Activated CD8-positive, alpha-beta memory T cell treated with anti-CD3 and anti-CD28 coated beads for 36 hours (primary cell): ENCODE results near the gene RFX3. TPM values are rescaled to one million over a fixed set of nuclear protein-coding genes. Genes with fewer than 3 reads are reported as not detected.

Source experiments
- CTCF ChIA-PET: fragments of 350-600 bp; sonication (Branson Sonifier 250); formaldehyde crosslinking; loops from one replicate; lab custom pipeline; 2021; ENCODE audit warnings: antibody characterized with exemption; lab: Charles Lee
- POLR2A ChIA-PET: fragments of 350-600 bp; sonication (Branson Sonifier 250); formaldehyde crosslinking; loops from one replicate; lab custom pipeline; 2021; ENCODE audit warnings: antibody characterized with exemption; lab: Charles Lee
- total RNA-seq, 2 experiments: library from RNA; stranded (reverse); gene quantifications; one replicate each; pipeline ENCODE4 v1.2.3, GENCODE V29; 2021

The RFX3 gene
- total RNA-seq, 2 experiments from 2014 or later: 12.4 to 13.2 TPM

DNA sequence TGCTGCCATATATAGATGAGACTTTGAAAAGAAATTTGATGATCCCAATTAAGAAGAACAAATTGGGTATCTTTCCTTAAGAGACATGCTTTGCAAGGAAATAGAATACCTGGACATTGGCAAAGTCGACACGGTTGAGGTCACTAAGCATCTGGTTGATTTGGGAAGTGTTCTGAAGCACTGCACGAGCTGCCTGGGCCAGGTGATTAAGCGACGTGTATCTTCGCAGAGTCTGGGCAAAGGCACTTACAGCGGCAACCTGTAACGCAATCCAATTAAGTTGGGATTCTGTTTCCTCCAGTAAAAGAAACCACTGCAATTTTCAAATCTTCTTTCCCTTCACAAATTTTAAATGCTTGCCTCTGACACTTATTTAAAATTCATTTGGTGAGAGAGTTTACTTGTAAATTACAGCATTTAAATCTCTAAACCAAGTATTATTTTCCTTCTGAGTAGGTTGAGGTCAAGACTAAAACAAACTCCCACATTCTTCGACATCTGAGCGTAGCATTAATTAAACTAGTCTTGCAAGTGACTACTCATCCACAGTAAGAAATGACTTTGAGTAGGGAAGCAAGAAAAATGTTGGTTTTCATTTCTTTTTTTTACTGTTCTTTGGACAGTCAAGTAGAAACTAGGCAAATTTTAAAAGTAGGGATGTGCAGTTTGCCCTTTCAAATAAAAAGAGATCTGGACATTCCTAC lies 262.8 kb downstream of the RFX3 start:
- ChIA-PET CTCF (no interaction called here), POLR2A (no interaction called here)

DNA sequence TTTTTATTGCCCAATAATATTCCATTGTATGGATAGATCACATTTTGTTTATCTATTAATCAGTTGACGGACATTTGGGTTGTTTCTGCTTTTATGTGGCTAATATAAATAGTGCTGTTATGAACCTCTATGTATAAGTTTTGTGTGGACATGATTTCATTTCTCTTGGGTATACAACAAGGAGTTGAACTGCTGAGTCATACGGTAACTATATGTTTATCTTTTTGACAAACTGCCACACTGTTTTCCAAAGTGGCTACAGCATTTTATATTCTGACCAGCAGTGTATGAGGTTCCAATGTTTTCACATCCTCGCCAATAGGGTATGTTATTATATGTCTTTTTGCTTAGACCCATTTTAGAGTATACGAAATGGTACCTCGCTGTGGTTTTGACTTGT lies 264.3 kb downstream of the RFX3 start:
- CTCF ChIA-PET: interaction anchor here (0.7 kb wide), 1 partner anchor 21 kb away, joined by 3 read pairs; no protein-coding TSS in a partner anchor

GRCh38 chr9:3256571-3257330 lies 269.1 kb downstream of the RFX3 start:
- ChIA-PET CTCF (no interaction called here), POLR2A (no interaction called here)

More for the DNA sequence above, 264.3 kb downstream of the RFX3 start:
- POLR2A ChIA-PET: no interaction called here

DNA sequence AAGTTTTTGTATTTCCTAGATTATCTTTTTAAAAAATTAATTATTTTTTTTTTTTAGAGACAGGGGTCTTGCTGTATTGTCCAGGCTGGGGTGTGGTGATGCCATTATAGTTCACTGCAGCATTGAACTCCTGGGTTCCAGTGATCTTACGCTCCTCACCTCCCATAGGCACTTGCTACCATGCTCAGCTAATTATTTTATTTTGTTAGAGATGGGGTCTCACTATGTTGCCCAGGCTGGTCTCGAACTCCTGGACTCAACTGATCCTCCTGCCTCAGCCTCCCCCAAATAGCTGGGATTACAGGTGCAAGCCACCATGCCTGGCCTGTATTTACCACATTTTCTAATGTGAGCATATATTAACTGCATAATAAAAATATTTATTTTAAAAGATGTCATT lies 274.5 kb downstream of the RFX3 start:
- CTCF ChIA-PET: no interaction called here
- POLR2A ChIA-PET: no interaction called here

DNA sequence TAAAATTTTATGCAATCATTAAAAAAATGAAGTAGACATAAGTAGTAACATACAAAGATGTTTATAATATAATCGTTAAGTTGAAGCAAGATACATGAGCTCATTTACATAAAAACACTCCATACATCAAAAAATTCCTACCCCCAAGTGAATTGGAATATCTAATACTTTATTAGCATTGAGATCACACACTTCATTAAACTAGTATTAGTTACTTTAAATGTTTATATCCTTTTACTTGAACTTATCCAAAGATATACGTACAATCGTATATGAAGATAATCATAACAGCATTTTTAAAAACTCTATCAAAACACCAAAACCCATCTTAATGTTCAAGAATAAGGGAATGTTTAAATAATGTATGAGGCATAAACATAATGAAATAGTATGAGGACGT lies 275.1 kb downstream of the RFX3 start:
- CTCF ChIA-PET: no interaction called here

DNA sequence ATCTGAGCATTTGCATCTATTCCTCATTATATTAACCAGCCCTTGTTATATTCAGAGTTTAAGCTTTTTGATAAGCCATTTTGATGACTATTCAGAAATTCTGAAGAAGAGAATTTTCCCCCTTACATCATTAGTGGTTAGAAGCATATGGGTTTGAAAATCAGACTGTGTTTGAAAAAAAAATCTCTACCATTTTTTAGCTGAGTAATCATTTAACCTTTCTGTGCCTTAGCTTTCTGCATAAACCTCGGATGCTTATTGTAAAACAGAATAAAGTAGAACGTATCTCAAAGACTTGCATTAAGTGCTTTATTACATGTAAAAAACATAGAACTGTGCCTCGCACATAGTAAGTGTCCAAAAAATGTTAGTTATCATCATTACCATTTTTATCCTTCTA lies 278.6 kb downstream of the RFX3 start:
- POLR2A ChIA-PET: no interaction called here
- CTCF ChIA-PET: no interaction called here

More for the DNA sequence above, 275.1 kb downstream of the RFX3 start:
- POLR2A ChIA-PET: no interaction called here

DNA sequence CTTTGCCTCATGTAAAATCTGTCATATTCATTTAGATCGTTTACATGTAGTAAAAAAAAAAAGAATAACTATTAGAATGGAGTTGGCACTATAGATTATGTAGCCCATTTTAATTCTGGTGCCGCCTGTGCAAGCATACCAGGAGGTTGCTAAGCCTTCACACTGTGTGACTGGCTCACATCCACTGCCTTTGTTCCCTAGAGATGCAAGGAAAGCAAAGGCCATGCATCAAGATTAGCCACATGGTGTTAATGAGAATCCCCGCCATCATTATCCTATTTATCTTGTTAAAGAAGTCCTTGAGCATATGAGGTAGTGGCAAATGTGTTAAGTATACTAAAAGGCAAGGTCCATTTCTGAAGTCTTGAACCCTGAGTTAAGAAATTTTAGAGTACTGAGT lies 279.6 kb downstream of the RFX3 start:
- POLR2A ChIA-PET: no interaction called here

GRCh38 chr9:3244963-3245653 lies 280.7 kb downstream of the RFX3 start:
- ChIA-PET CTCF (no interaction called here), POLR2A (no interaction called here)

More for the DNA sequence above, 279.6 kb downstream of the RFX3 start:
- CTCF ChIA-PET: no interaction called here

DNA sequence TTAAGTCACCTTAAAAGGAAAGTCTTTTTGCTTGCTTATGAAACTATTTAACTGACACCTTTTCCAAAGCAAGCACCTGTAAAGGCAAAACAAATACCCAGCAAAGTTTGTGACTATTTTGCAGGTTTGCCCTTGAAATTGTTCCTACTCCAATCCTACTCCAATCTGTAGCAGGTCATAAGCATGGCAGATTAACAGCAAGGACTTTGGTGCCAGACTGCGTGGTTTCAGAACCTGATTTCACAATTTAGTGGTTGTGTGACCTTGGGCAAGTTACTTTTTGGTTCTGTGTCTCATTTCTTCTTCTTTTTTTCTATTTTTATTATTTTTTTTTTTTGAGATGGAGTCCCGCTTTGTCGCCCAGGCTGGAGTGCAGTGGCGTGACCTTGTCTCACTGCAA lies 282.1 kb downstream of the RFX3 start:
- POLR2A ChIA-PET: no interaction called here
- CTCF ChIA-PET: no interaction called here

DNA sequence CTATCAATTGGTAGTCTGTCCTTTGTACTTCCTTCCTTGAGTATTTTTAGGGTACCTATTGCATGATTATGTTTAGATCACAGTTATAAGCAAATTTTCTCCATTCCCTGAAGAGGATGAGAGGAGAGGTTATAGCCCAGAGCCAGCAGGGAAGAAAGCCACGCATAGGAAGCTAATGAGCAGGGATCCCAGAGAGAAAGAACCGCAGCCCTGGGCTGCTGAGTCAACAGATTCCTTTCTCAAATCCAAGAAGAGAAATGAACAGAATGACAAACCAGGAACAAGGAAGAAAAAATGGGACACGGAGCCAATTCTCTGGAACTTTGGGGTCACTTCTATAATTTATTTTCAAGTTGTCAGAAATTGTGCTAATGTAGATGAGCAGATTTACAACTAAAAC lies 284.5 kb downstream of the RFX3 start:
- POLR2A ChIA-PET: no interaction called here
- CTCF ChIA-PET: interaction anchor here (0.6 to 1.4 kb wide), 5 partner anchors 8 to 225 kb away, joined by 3 to 8 read pairs (median 3); no protein-coding TSS in a partner anchor

DNA sequence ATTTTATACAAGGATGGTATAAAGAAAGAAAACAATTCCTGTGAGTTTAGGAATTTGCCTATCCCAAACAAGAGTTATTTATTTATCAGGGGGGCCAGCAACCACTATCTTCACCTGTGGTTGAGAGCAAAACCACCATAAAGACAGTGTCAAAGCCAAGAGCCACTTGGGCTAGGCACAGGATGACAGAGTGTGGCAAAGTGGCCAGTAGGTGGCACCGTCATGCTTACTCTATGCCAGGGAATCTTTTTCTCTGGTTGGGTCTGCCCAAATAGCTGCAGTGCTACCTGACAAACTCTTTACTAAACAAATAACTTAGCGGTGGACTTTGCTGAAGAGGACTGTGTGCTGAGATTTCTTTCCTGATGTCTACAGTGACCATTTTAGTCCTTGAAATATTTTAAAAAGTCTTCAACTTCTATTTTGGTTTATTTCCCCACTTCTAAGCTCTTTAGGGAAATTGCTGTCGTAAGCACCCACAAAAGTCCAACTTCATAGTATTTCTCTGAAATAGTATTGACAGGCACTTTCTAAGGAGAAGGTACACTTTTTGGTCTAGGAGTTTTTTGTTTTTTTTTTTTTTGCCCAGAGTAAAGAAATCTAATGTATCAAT lies 285.0 kb downstream of the RFX3 start:
- ChIA-PET CTCF (interaction anchor here (0.6 to 1.4 kb wide), 6 partner anchors 9 to 226 kb away, joined by 3 to 8 read pairs (median 3); no protein-coding TSS in a partner anchor), POLR2A (no interaction called here)

GRCh38 chr9:3239240-3239639 lies 286.6 kb downstream of the RFX3 start:
- POLR2A ChIA-PET: no interaction called here
- CTCF ChIA-PET: no interaction called here

DNA sequence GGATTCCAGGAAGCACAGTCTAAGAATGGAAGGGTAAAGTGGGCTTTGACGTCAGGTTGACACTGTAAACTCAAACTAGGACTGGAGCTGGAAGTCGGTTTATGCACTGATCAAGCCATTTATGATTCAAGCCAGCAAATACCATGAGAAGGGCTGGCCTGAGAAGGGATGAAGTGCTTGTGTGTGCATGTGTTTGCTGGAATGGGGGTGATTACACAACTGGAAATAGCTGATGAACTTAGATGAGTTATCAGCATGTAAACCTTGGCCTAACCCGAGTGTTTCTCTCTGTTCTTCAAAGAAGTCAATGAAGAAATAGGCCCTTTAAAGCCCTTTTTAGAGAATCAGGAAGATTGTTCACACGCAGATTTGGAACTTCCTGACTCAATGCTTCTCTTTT lies 287.6 kb downstream of the RFX3 start:
- CTCF ChIA-PET: interaction anchor here (1.1 kb wide), 1 partner anchor 203 kb away, joined by 3 read pairs; no protein-coding TSS in a partner anchor
- POLR2A ChIA-PET: no interaction called here

GRCh38 chr9:3237121-3237520 lies 288.7 kb downstream of the RFX3 start:
- ChIA-PET POLR2A (no interaction called here), CTCF (interaction anchor here (1.0 kb wide), 1 partner anchor 204 kb away, joined by 4 read pairs; no protein-coding TSS in a partner anchor)

GRCh38 chr9:3235497-3235896 lies 290.3 kb downstream of the RFX3 start:
- CTCF ChIA-PET: interaction anchor here (1.3 kb wide), 1 partner anchor 206 kb away, joined by 6 read pairs; no protein-coding TSS in a partner anchor
- POLR2A ChIA-PET: no interaction called here

- POLR2A ChIA-PET: no interaction called here
- CTCF ChIA-PET: interaction anchor here (1.4 kb wide), 1 partner anchor 16 kb away, joined by 4 read pairs; no protein-coding TSS in a partner anchor
Measured at GRCh38 chr9:3224931-3225330, 300.9 kb downstream of the RFX3 start.

DNA sequence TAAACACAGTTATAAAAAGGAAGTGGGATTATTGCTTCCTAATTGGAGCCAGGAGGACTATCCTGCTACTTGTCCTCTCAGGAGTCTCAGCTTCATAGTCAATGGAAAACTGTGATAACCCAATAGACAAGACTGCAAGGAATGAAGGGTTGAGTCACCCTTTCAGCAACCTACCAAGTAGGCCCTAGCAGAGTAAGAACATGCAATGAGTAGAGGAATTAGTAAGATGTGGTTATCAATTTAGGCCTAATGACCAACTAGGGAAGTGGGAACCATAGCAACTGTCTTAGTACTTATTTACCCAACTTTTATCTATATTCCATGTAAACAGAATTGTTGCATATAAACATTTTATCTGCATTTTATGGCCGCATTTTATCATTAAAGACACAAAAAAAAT lies 310.1 kb downstream of the RFX3 start:
- POLR2A ChIA-PET: no interaction called here
- CTCF ChIA-PET: no interaction called here

DNA sequence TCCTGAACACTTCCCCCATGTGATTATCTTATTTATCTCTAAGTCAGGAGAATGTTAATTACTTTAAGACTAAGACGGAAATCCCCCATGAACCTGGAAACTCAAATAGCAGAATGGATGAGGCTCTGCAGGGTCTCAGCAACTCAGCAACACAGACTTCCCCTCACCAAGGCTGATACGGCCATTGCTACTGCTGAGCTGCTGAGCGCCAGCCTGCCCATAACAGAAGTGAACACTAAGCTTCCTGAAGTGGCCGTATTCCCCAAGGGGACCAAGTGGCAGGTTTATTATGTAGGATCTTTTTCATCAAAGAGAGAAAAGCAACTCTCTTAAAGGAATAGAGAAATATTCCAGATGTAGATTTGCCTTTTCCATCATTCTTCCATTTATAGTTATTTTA lies 311.1 kb downstream of the RFX3 start:
- POLR2A ChIA-PET: no interaction called here

GRCh38 chr9:3205421-3206095 lies 320.2 kb downstream of the RFX3 start:
- ChIA-PET POLR2A (no interaction called here), CTCF (no interaction called here)

More for the DNA sequence above, 311.1 kb downstream of the RFX3 start:
- CTCF ChIA-PET: no interaction called here
